GM12865 (cell line): ENCODE data around the gene ABCB8.
A peak's percentile ranks its signal among the peaks of the same experiment; 100 is the strongest.
"Not testable (repeated sequence)": the region's sequence is repeated elsewhere in the genome, so short reads cannot be mapped to it uniquely, and the experiment has no call there.

Experiments
- DNase-seq: peaks from one replicate; pipeline ENCODE4 v3.0.0; 2010; ENCODE audit warnings: low read depth
- H3K4me3 ChIP-seq: 2 replicates; pipeline ENCODE4 v1.5.1; 2011; ENCODE audit warnings: mild to moderate bottlenecking, low read depth, low read length, control low read depth
- TF ChIP-seq, protein P1 (sequence below): IDR thresholded peaks from 2 replicates; pipeline ENCODE4 v1.5.1; 2011; ENCODE audit warnings: low read length, control low read depth, low read depth, inconsistent platforms; ENCODE audit not compliant: insufficient read depth; ENCODE audit errors: missing control alignments

ABCB8 gene

DNA sequence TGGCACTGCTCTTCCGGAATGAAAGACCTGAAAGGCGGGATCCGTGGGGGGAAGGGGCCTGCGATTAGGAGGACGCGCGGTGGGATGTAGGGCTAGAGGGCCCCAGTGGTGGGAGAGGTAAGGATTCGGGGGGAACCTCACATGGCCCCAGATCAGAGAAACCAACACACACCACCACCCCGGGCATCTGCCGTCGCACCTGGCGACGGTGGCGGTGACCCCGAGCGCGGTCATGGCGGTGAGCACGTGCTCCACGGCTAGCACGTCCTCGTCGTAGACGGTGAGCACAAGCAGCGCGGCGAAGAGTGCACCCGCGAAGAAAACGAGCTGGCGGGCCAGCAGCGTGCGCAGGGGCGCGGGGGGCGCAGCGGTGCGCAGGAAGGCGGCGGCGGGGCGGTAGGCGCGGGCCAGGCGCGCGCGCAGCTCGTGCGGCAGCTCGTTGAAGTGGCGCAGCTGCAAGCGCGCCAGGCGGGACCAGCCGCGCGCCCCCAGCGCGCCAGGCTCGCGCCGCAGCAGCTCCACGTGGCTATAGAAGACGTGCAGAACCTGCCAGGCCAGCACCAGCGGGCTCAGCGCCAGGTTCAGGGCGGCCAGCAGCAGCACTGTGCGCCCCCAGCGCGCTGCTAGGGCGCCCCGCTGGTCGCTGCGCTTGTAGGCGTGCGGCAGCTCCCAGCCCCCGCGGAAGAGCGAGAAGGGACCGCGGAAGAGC is 9.7 kb upstream of the ABCB8 start:
- H3K4me3 ChIP-seq = no peak overlapping the region
- TF ChIP-seq, protein P1, sequence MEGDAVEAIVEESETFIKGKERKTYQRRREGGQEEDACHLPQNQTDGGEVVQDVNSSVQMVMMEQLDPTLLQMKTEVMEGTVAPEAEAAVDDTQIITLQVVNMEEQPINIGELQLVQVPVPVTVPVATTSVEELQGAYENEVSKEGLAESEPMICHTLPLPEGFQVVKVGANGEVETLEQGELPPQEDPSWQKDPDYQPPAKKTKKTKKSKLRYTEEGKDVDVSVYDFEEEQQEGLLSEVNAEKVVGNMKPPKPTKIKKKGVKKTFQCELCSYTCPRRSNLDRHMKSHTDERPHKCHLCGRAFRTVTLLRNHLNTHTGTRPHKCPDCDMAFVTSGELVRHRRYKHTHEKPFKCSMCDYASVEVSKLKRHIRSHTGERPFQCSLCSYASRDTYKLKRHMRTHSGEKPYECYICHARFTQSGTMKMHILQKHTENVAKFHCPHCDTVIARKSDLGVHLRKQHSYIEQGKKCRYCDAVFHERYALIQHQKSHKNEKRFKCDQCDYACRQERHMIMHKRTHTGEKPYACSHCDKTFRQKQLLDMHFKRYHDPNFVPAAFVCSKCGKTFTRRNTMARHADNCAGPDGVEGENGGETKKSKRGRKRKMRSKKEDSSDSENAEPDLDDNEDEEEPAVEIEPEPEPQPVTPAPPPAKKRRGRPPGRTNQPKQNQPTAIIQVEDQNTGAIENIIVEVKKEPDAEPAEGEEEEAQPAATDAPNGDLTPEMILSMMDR = no peak
- DNase-seq = no peak

GRCh38 chr7:151019130-151019447 is 9.2 kb upstream of the ABCB8 start:
- TF ChIP-seq, protein P1 = no peak
- DNase-seq = no peak
- no peak overlapping the region for H3K4me3 ChIP-seq

GRCh38 chr7:151020231-151020630 is 8.0 kb upstream of the ABCB8 start:
- TF ChIP-seq, protein P1 = no peak
- no peak for DNase-seq
- no peak overlapping the region for H3K4me3 ChIP-seq

DNA sequence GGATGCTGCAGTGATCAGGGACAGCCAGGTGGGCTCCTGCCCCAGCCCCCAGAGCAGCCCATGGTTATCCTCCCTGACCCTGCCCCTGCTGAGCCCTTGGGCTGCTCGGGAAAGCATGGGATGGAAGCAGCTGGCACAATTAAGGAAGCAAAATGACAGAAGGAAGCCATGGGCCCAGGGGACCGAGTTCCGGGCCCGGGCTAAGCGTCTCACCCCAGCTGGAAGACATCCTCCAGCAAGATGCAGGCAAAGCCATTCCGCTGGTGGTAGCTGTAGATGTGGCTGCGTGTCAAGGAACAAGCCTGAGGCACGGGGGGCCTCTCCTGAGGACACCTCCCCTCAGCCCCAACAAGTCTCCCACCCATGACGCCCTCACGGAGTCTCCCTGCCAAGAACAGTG is 5.0 kb upstream of the ABCB8 start:
- no peak overlapping the region for H3K4me3 ChIP-seq
- no peak for DNase-seq
- TF ChIP-seq, protein P1 = no peak

- H3K4me3 ChIP-seq = no peak within 1 kb of the TSS
- no peak for DNase-seq
- TF ChIP-seq, protein P1 = no peak
Measured at GRCh38 chr7:151024435-151025056, 3.7 kb upstream of the ABCB8 start, which contains the start of gene ATG9B. Gene ATG9B (minus strand): TSS chr7:151024494. CDS start chr7:151024423, 71 bp downstream.

- H3K4me3 ChIP-seq = no peak overlapping the region
- TF ChIP-seq, protein P1 = no peak
- no peak for DNase-seq
Measured at GRCh38 chr7:151025924-151026671, 2.2 kb upstream of the ABCB8 start.

GRCh38 chr7:151026771-151027727 is 1.2 kb upstream of the ABCB8 start:
- H3K4me3 ChIP-seq, DNase-seq: not testable (repeated sequence)

- DNase-seq = not testable (repeated sequence)
- H3K4me3 ChIP-seq = peak overlapping the region; percentile 63
Measured at GRCh38 chr7:151027728-151028130, 521 bp upstream of the ABCB8 start.
